GM18873 (cell line): Measurements from ENCODE around the gene MLN.

ENCODE experiments used
- ATAC-seq: cut with Tn5 transposase; IDR thresholded peaks from one replicate; pipeline ENCODE4 v1.9.1; 2021; ENCODE audit warnings: mild to moderate bottlenecking, moderate library complexity, moderate number of reproducible peaks; ENCODE audit not compliant: unreplicated experiment, low FRiP score

The MLN gene

DNA sequence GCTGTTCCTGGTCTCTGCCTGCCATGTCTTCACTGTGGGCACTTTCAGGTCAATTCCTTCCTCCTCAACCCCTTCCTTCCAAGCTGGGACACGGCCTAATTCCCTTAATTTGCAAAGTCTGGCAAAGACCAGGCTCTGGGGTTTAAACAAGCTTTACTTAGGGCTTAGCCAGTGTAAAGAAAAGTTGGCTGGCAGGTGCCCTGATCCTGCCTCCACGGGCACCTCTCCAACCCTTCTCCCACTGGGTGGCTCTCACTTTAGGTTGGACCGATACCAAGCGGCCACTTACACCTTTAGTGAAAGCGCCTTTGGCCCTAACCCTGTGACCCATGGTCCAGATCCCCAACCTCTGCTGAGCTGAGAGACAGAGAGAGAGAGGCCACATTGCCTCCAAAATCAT, 13.7 kb upstream of the MLN start:
- no peak for ATAC-seq

DNA sequence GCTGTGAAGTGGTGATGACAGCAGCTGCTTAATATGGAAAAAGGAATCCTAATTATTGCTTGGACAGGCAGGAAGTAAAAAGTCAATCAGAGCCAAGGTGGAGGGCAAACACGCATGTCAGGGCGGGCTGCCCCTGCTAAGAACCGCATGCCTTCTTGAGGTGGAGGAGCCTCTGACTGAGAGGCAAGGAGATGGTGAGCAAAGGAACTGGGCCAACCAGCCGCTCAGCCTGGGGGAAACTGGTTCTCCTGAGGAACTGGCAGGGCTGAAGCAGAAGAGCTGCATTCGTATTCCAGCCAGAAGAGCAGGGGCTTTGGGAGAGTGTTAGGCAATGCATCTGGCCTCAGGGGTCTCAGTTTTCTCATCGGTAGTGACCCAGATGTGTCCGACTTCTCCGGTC, 13.1 kb upstream of the MLN start:
- no peak for ATAC-seq

DNA sequence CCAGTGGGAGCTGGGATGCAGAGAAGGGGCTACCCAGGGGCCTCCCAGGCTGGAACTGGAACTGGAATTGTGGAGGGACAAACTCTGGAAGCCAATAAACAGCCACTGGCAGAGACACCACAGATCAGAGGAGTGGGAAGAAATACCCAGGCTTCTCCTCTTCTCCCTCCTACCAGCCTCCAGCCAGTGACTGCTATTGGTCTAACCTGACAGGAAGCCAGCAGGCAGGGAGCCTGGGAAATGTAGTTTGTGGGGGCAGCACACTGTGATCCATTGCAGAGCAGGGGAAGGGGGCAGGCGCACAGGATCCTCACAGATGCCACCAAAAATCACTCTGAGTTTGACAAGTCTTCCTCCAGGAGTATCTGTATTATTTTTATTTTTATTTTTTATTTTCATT, 12.1 kb upstream of the MLN start:
- ATAC-seq, result no peak

DNA sequence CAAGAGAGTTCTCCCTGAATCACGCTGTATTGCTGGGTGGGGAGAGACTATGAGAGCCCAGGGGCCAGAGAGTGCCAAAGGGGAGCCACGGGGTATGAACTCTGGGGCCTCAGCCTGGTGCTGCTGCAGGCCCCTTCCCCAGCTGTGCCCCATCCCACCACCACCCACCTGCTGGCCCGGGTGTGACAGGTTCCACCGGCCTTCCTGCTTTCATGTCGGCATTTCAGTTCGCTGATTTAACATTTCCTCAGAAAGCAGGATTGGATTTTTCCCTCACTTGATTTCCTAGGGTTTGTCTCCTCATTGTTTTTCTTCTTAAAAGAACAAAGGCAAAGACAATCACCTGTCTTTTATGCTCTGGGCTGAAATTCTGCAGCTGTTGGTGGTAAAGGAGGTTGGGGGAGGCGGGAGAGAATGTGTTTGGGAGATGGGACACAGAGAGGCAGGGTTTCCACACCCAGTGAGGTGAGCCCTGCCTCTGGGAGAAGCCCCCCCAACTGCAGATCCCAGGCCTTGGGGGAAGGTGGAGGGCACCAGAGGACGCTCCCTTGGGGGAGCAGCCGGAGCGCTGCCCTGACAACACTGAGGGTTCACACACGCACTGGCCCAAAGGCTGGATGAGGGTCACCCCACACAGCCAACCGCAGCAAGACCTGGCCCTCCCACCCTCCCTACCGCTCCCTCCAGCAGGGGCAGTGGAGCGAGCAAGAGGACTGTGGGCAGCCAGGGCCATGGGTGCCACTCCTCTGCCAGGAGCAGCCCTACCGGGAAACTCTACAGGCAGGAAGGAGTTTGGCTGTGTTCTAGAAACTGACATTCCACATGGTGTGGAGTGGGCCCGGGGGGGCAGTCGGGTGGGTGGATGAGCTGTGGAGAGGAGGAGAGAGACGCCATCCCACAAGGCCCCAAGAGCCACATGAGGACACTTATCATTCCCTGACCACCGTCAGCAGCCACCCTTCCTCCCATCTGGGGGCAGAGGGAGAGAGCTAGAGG, 10.5 kb upstream of the MLN start:
- no peak for ATAC-seq

DNA sequence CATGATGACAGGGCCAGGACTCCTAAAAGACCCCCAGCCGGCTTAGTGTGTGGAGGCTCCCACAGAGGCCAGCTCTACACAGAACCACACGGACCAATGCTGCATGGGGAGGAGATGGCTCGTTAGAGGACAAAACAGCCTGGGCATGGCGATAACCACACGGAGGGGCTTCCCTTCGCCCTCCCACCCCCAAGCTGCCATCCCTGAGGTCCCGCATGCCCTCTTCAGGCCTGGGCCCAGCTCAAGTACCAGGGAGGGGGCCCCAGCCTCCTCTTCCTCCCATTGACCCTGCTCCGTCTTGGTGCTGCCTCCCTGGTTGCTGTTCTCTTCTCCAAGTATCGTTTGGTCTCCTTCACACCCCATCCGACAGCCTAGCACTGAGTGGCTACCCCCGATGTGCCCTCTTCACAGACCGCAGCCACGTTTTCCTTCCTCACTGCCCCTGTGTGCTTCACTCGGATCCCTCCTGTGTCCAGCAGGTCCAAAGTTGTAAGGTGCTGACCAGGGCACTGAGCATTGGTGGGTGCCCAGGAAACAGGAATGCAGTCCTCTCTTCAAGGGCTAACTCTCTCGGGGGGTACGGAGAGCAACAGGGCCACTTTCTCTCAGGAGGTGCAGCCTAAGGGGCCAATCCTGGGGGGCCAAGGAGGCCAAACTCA, 9.6 kb upstream of the MLN start:
- no peak for ATAC-seq

DNA sequence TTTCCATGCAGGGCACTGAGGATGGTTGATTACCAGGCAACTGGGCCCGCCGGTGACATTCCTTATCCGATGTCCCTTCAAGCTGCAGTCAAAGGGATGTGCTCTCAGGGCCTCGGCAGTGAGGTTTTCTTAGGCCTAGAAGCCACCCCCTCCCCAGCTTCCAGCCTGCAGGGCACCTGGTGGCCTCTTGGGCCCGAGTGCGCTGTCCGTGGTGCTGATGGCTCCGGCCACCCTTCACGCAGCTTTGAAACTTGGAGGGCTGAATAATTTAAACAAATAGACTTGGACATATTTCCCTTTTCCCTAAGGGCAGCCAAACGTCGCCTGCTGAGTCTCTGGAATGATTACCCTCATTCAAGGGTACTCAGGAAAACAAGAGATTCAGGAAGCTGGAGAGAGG, 8.9 kb upstream of the MLN start:
- ATAC-seq, result no peak

DNA sequence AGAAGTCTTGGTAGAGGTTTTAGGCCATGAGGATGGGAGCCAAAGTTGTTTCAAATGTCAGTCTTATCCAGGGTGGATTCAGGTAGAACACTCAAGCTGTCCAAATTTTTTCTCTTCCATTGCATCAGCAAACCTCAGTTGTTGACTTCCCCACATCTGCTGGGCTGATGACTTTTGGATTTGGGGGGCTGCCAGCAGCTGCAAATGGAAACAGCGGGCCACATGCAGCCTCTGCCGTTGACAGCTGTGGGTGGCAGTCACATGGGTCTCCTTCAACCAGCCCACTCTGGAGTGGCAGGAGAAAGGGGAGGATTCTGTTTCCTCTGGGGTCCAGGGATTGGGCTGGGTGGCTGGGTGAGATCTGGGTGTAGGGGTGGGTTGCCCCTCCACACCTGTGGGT, 5.8 kb upstream of the MLN start:
- ATAC-seq, result no peak

DNA sequence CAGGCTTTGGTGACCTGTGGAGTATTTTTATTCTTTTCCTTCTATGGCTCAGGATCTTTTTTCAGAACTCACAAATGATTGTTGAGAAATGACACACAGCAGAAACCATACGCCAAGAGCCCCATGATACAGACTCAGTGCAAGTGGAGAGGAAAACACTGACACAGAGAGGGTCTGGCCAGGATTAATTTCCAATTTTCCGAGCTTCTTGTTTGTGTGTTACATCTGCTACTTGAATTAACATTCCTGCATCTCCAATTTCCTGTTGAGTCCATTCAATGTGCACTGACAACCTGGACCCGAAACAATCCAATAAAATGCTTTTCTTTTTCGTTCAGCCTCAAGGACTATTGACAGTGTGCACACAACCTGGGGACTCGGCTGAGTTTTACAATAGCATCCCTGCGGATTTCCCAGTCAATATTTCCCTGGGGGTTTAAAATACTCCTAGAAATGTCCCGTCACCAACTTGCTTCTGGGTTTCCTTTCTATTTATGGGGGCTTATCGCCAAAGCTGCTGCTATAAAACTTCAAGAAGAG, 4.9 kb upstream of the MLN start:
- ATAC-seq, result no peak

DNA sequence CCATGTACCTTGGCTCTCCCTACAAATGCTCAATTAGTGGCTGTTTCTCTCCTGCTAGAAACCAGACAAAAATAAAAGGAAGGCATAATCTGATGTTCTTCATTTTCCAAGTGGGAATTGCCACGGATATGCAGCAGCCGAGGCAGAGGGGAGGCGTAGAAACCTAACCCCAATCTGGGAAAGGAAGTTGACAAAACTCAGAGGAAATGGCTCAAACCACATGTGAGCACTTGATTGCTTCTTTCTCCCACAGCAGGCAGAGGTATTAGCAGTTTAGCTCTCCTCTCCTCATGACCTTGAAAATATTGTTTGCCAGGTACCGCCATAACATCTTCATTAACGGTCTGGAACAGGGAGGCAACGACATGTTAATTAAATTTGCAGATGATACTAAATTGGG, 3.8 kb upstream of the MLN start:
- no peak for ATAC-seq

DNA sequence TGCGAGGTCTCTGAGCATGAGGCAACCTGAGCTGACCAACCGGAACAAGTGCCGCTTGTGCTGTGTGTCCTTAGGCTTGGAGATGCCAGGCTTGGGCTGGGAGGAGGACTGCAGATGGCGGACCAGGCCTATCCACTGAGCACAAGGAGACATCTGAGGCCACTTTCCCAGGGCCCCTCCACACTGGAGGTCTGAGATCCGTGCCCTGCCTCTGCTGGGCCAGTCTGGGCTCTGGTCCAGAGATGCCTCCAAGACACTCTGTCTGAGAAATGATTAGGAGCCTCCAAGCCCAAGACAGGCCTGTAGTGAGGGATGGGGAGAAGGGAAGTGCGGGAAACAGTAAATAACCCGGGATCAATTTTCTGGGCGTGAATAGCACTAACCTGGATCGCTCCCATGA, 3.0 kb upstream of the MLN start:
- no peak for ATAC-seq

DNA sequence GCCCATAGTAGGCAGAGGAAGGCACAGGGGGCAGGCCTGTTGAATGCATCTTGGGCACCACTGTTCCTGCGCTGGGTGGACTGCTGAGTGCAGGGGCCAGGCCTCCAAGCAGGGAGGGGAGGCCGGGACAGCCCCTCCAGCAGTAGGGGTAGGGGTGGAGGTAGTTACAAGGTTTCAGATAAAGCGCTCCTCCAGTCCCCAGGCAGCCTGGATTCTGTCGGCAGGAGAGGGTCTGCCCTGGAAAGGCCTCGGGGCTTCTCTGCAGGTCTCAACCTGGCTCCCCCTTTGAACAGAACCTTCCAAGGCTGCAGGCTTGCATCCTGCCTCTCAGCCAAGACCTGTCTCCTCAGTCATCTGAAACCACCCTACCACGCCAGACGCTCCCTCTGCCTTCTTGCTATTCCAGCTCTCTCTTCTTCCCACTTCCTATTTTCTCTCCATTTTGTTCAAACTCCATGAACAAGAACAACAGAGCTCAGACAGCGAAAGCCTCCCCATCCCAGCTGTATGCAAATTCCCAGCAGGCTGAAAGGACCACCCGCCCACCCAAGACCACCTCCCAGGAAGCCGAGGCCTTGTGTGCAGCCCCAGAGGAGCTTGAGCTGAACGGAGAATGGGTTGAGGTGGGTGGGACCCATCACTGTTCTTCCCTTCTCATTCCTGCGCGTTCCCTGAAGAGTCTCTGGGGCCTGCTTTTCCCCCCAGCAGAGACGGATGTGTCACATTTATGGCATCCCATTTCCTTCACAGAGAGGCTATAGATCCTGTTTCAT, 1.4 kb downstream of the MLN start:
- ATAC-seq, result no peak

DNA sequence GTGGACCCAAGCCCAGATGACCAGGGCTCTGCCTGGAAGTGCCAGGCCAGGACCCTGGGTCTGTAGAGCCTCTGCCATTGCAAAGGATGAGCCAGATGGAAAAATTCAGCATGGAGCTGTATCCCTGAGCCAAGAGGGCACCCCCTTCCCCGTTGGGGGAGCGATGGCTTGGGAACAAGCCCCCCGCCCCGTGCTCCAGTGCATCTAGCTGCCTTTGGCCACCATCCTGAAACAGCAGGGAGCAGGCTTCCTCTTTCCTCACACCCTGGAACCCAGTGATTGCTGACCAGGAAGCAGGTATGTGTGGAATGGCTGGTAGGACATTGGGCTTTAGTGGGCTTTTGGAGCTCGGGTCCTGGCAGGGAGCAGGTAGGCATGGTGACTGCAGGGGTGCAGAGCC, 2.2 kb downstream of the MLN start:
- no peak for ATAC-seq

DNA sequence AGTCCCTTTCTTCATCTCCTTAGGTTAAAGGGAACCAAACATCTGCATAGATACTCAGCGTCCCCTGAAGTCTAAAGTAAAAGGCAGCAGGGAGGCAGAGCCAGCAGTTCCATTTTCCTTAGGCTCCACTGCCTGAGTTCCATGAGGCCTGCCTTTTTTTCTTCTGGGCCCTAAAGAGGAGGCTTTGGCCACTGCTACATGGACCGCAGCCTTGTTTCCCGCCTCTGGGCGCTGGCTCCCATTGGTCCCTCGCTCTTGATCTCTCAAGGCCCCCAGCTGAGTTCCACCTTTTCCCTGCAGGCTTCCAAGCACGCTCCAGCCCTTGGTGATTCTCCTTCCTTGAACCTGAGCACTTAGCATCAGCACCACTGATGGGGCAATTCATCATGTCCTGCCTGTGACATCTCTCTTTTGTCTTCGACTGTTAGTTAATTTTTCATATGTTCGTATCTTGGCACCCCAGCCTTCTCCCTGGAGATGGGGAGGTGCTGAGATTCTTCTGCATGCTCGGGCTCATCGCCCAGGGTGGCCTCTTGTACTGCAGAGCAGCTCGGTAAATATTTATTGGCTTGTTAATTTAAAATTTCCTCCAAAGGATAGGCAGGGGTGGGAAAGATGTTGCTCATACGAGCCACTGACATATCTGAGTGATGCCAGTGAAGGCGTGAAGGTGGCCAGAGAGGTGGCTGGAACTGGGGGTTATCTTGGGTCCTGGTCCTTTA, 3.4 kb downstream of the MLN start:
- no peak for ATAC-seq

DNA sequence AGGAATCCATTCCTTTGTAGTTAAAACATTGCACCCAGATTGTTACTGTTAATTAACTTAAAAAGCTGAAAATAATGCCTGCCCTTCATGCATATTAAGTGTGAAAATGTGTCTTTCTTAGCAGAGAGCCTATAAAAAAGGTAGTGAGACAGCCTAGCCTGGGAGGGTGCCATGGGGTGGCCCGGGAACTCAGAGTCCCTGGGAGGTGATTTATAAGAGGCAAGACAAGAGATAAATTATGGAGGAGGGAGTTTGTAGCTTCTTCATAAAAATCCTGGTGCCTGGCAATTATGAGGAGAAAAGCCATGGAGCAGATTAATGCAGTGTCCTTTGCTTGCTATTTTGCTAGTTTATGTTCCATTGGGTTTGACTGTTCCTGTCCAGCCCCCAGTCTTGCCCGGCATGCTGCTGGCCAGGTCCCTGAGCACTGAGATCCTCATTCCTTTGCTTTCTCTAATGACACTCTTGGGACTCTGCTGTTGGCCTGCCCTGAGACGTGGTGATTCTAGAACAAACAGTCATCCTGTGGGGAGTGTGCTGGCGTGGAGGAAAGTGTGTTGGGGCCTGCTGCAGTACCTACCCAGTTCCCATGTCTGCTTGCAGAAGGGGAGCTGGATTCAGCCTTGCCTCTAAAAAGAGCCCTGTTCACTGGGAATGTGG, 4.2 kb downstream of the MLN start:
- ATAC-seq, result no peak

DNA sequence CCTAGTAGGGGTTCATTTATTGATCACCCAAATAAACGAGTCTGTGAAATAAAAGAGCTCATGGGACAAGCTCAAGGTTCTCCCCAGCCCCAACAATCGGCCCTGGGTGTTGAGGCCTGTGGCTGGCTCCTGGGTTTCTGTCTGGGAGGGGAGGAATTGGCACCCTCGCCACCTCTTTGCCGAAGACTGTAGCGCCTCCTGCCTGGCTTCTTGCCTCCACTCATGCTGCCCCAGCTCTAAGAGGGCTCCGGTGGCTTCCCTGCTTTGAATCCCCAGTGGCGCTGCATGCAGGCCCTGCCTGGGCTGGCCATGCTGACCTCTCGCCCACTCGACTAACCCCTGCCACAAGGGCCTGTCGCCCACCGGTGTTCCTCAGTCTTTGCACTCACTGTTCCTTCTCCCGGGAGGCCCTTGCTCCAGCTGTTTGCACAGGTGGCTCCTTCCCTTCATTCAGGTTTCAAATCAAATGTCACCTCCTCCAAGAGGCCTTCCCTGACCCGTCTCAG, 5.4 kb downstream of the MLN start:
- no peak for ATAC-seq

DNA sequence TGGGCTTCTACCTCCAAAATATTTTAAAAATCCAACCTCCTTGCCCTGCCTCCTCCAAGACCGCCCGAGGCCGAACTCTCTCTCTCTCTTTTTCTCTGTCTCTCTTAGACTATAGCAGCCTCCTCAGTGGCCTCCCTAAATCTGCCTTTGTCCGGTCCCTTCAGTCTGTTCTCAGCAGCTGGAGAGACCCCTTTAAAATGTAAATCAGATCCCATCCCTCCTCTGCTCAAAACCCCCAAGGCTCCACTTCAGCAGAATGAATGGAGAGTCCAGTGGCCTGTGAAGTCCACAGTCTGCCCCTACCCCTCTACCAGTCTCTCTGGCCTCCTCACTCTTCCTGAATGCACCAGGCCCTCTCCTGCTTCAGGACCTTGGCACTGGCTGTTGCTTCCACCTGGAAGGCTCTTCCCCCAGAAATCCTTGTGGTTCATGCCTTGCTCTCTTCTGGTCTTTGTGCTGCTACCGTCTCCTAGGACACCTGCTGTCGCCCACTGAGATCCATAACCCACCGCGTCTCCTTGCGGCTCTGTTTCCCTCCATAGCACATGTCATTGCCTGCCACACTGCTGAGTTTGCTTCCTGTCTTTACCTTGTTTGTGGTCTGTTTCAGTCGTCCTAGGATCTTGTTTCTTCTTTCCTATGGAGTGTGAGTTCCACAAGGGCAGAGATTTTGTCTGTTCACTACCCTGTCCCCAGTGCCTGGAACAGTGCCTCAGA, 6.0 kb downstream of the MLN start:
- no peak for ATAC-seq

DNA sequence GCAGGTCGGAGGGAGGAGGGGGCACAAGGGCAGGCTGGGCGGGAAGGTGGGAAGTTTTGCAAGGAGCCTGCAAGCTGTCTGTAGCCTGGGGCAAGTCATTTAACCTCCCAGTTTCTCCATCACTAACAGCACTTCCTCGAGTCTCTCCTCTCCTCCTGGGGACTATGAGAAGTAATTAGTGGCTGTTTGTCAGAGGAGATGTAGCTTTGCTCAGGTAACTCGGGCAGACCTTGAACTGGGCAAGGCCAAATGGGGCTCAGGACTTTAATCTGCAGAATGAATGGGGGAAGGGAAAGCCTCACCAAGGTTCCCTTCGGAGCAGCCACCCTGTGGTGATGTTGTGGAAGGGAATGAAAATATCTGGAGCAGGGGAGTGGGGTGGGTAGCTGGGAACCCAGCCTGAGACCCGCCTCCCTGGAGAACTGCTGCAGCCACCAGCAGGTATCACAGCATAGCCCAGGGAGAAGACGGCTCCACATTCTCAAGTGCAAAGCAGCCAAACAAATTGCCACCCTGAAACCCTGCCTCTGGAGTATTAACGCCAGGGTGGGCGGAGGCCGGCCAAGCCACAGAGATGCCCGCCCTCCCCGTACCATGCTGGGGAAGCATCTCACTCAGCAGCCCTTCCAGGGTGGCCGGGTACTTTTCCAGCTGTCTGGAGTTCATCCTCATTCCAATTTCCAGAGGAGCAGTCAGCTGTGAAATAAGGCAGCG, 8.7 kb downstream of the MLN start:
- no peak for ATAC-seq

DNA sequence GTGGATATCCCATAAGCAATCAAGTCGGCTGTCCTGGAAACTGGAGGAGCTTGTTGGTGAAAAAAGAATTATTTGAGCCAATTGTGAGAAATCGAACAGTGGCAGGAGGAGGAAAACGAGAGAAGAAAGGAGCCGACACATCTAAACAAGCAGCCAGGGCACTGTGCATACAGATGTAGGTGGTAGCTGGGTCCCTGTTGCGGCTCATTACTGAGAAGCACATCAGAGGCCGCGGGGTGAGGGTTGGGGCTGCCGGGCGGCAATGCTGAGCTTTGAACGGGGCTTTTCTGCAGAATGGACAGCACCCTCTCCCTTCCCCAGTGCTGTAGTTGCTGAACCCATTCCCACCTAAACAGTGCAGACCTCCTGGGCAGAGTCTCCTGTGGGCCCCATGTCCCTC, 10.8 kb downstream of the MLN start:
- no peak for ATAC-seq
